Muscle layer of duodenum (tissue), 2 donors: ENCODE results near the gene TXNDC11.

Source experiments
- H3K27ac ChIP-seq: one replicate; pipeline ENCODE4 v1.7.0; 2013; ENCODE audit warnings: mild to moderate bottlenecking, low read length
- H3K27me3 ChIP-seq: one replicate; pipeline ENCODE4 v1.7.0; 2013; ENCODE audit warnings: low read depth, mild to moderate bottlenecking, control low read depth, low read length
- H3K36me3 ChIP-seq, 2 donors: one replicate each; pipeline ENCODE4 v1.7.0; 2013; ENCODE audit warnings: low read length in 2 of 2, control low read depth in 1 of 2, mild to moderate bottlenecking in 1 of 2; ENCODE audit not compliant: insufficient read depth in 2 of 2, control insufficient read depth in 1 of 2
- H3K4me1 ChIP-seq, 2 donors: one replicate each; pipeline ENCODE4 v1.7.0; 2013; ENCODE audit warnings: low read length in 2 of 2, mild to moderate bottlenecking in 2 of 2, control low read depth in 1 of 2, moderate library complexity in 1 of 2; ENCODE audit not compliant: insufficient read depth in 2 of 2, control insufficient read depth in 1 of 2
- H3K4me3 ChIP-seq, 2 donors: one replicate each; pipeline ENCODE4 v1.7.0; 2013; ENCODE audit warnings: low read length in 2 of 2, low read depth in 1 of 2, mild to moderate bottlenecking in 1 of 2
- H3K9me3 ChIP-seq, 2 donors: one replicate each; pipeline ENCODE4 v1.7.0; 2013; ENCODE audit warnings: low read length in 2 of 2, control low read depth in 1 of 2, mild to moderate bottlenecking in 1 of 2; ENCODE audit not compliant: control insufficient read depth in 1 of 2
- donor health status: healthy.

The TXNDC11 gene

GRCh38 chr16:11679250-11679649 lies 63.4 kb downstream of the TXNDC11 start:
- Histone ChIP-seq H3K27me3 (no peaks in the 10 kb centered on the region), H3K9me3 (no peaks in the 10 kb centered on the region), H3K4me1 (peaks cover 27 to 38% of the 10 kb centered on the region in 2 donors), H3K4me3 (no peak overlapping the region), H3K27ac (no peak overlapping the region), H3K36me3 (peaks cover 40 to 60% of the 10 kb centered on the region in 2 donors)

GRCh38 chr16:11677959-11678881 lies 64.4 kb downstream of the TXNDC11 start:
- peaks cover 32 to 50% of the 10 kb centered on the region in 2 donors for H3K36me3 ChIP-seq
- no peak overlapping the region for H3K27ac ChIP-seq
- no peaks in the 10 kb centered on the region for H3K9me3 ChIP-seq
- peaks cover 31 to 48% of the 10 kb centered on the region in 2 donors for H3K4me1 ChIP-seq
- no peaks in the 10 kb centered on the region for H3K27me3 ChIP-seq
- H3K4me3 ChIP-seq: no peak overlapping the region

GRCh38 chr16:11677451-11677951 lies 65.2 kb downstream of the TXNDC11 start:
- peaks cover 25 to 45% of the 10 kb centered on the region in 2 donors for H3K36me3 ChIP-seq
- no peaks in the 10 kb centered on the region for H3K27me3 ChIP-seq
- H3K4me1 ChIP-seq: peaks cover 31 to 55% of the 10 kb centered on the region in 2 donors
- no peak overlapping the region for H3K4me3 ChIP-seq
- H3K27ac ChIP-seq: peak overlapping the region; percentile 21
- no peaks in the 10 kb centered on the region for H3K9me3 ChIP-seq

GRCh38 chr16:11676799-11677198 lies 65.9 kb downstream of the TXNDC11 start:
- H3K9me3 ChIP-seq: no peaks in the 10 kb centered on the region
- H3K36me3 ChIP-seq: peaks cover 25 to 44% of the 10 kb centered on the region in 2 donors
- H3K27ac ChIP-seq: no peak overlapping the region
- peaks cover 28 to 62% of the 10 kb centered on the region in 2 donors for H3K4me1 ChIP-seq
- no peak overlapping the region for H3K4me3 ChIP-seq
- H3K27me3 ChIP-seq: no peaks in the 10 kb centered on the region

GRCh38 chr16:11675561-11676511 lies 66.8 kb downstream of the TXNDC11 start:
- Histone ChIP-seq H3K36me3 (peaks cover 25 to 44% of the 10 kb centered on the region in 2 donors), H3K4me3 (no peak overlapping the region), H3K4me1 (peaks cover 20 to 65% of the 10 kb centered on the region in 2 donors), H3K27me3 (no peaks in the 10 kb centered on the region), H3K27ac (no peak overlapping the region), H3K9me3 (no peaks in the 10 kb centered on the region)

- peaks cover 20 to 68% of the 10 kb centered on the region in 2 donors for H3K4me1 ChIP-seq
- no peaks in the 10 kb centered on the region for H3K9me3 ChIP-seq
- no peak overlapping the region for H3K27ac ChIP-seq
- peaks cover 25 to 40% of the 10 kb centered on the region in 2 donors for H3K36me3 ChIP-seq
- no peaks in the 10 kb centered on the region for H3K27me3 ChIP-seq
- H3K4me3 ChIP-seq: no peak overlapping the region
Observed at GRCh38 chr16:11674818-11675560, 67.7 kb downstream of the TXNDC11 start.

- H3K27ac ChIP-seq: no peak overlapping the region
- no peak overlapping the region for H3K4me3 ChIP-seq
- H3K27me3 ChIP-seq: no peaks in the 10 kb centered on the region
- no peaks in the 10 kb centered on the region for H3K9me3 ChIP-seq
- H3K36me3 ChIP-seq: peaks cover 25 to 33% of the 10 kb centered on the region in 2 donors
- H3K4me1 ChIP-seq: peaks cover 20 to 74% of the 10 kb centered on the region in 2 donors
Observed at GRCh38 chr16:11674001-11674817, 68.4 kb downstream of the TXNDC11 start.

- Histone ChIP-seq H3K27me3 (no peaks in the 10 kb centered on the region), H3K4me1 (peaks cover 15 to 73% of the 10 kb centered on the region in 2 donors), H3K36me3 (peaks cover 18 to 26% of the 10 kb centered on the region in 2 donors), H3K27ac (no peak overlapping the region), H3K9me3 (no peaks in the 10 kb centered on the region), H3K4me3 (no peak overlapping the region)
Observed at GRCh38 chr16:11673091-11674000, 69.3 kb downstream of the TXNDC11 start.

- no peaks in the 10 kb centered on the region for H3K27me3 ChIP-seq
- peaks cover 8 to 69% of the 10 kb centered on the region in 2 donors for H3K4me1 ChIP-seq
- peaks cover 9 to 17% of the 10 kb centered on the region in 2 donors for H3K36me3 ChIP-seq
- H3K9me3 ChIP-seq: no peaks in the 10 kb centered on the region
- H3K27ac ChIP-seq: no peak overlapping the region
- no peak overlapping the region for H3K4me3 ChIP-seq
Observed at GRCh38 chr16:11672206-11673090, 70.2 kb downstream of the TXNDC11 start.
